ENCODE results near the gene CASZ1.

GRCh38 chr1:10812387-10812915, 16.0 kb upstream of the CASZ1 start:
- TF ChIP-seq CTCF (IDR thresholded peaks at IDR 0.05): no peak
- no peak for TF ChIP-seq POLR2A (IDR thresholded peaks at IDR 0.05; ENCODE audit: low read depth)
- no peak for TF ChIP-seq POLR2AphosphoS5 (IDR thresholded peaks at IDR 0.05)
- TF ChIP-seq EP300 (IDR thresholded peaks at IDR 0.05): no peak
